T follicular helper cell (primary cell): ENCODE data around the gene LMX1B.
A peak's percentile ranks its signal among the peaks of the same experiment; 100 is the strongest.
"Not testable (repeated sequence)": the region's sequence is repeated elsewhere in the genome, so short reads cannot be mapped to it uniquely, and the experiment has no call there.

ENCODE experiments used
- DNase-seq: peaks from one replicate; pipeline ENCODE4 v3.0.0-alpha.2; 2020; ENCODE audit warnings: low read depth

LMX1B gene

DNA sequence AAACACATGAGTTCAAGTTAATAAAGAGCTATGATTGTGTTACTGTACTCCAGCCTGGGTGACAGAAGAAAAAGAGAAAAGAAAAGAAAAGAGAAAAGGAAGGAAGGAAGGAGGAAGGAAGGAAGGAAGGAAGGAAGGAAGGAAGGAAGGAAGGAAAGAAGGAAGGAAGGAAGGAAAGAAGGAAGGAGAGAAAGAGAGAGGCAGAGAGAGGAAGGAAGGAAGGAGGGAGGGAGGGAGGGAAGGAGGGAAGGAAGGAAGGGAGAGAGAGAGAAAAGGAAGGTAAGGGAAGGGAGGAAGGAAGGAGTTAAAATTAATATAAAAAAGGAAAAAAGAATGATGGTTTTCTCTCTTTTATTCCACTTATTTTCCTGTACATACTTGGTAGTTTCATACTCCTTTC is 101.7 kb downstream of the LMX1B start:
- DNase-seq: no peak

GRCh38 chr9:126717441-126717840 is 103.7 kb downstream of the LMX1B start:
- not testable (repeated sequence) for DNase-seq

- peak; percentile 89 for DNase-seq
Observed at GRCh38 chr9:126719618-126720031, 105.9 kb downstream of the LMX1B start.

DNA sequence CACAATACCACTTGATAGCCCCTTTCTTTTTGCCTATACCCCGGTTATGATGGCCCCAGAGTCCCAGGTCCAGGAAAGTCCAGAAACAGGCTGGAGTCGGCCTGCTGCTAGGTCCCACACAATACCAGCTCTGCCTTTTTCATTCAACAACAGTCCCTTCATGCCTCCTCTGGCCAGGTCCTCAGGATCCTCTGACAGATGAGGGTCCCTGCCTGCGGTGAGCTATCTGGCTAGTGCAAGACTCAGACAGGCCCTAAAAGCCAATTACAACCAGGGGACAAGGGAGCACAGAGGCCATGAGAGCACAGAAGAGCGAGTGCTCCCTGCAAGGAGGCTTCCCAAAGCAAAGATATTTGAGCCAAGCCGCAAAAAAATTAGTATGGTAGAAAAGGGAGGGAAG is 106.3 kb downstream of the LMX1B start:
- no peak for DNase-seq

DNA sequence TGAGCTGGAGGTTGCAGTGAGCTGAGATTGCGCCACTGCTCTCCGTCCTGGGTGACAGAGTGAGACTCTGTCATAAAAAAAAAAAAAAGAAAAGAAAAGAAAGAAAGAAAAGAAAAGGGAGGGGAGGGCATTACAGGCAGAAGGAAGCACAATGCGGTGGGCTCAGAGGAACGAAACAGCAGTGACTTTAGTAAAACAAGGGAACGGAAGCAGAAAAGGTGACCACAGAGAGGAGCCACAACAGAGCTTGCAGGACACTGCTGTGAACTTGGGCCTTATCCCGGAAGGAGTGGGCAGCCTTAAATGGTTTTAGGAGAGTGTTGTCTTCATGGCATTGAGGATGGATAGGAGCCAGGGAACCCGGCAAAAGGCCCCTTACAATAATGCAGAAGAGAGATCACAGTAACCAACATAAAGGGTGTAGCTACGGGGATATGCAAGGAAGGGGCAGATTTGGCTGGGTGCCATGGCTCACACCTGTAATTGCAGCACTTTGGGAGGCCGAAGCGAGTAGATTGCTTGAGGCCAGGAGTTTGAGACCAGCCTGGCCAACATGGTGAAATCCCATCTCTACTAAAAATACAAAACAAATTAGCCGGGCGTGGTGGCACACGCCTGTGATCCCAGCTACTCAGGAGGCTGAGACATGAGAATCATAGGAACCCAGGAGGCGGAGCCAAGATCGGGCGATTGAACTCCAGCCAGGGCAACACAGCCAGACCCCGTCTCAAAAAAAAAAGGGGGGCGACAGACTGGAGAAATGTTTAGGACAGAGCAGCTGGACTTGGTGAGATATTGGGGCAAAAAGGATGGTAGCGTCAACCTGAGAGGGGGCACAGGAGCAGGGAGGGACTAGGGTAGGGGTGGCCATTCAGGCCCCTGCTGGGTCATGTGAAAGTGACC is 107.2 kb downstream of the LMX1B start:
- DNase-seq: no peak

DNA sequence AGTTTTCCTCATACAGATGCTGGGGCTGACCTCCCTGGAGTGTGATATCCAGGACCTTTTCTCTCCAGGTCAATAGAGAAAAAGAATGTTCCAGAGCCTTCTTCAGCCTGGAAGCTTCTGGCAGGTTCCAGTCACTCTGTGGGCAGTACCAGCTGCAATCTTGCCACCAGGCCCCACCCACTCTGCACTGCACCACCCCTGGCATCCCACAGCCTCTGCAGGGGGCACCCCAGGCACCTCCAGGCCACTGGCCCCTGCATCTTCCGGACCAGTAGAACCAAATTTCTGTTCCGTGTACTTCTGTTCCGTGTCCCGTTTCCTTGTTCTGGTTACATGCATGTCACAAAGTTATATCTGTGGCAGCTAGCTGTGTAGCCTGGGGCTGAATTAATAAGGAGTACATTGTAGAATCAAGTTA is 107.8 kb downstream of the LMX1B start:
- no peak for DNase-seq

DNA sequence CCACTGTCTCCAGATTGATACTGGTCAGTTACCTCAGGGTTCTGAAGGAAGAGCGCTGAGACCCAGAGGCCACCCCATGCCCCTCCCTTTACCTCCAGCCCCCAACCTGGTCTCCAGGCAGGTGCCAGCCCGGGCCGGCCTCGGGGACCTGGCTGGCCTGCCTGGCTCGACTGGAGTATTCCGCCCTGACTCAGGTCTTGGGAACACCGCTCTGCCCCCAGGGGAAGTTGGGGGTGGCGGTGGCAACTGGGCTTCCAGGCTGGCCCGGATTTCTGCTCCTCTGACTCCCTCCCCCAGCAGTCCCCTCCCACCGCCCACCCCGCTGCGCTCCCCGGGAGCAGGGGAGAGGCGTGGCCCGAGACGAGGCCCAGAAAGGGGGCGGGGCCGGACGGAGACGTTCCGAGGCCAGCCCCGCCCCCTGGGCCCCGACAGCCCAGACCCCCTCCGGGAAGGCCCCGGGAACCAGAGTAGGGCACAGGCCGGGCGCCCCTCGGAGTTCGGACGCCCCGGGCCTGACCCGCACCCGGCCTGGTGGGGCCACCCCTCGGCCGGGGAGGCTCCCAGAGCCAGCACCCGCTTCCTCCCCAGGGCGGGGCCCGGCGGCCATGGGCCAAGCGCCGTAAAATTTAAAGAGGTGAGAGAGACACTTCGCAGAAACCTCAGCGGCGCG is 108.7 kb downstream of the LMX1B start:
- DNase-seq: peak; percentile 84

DNA sequence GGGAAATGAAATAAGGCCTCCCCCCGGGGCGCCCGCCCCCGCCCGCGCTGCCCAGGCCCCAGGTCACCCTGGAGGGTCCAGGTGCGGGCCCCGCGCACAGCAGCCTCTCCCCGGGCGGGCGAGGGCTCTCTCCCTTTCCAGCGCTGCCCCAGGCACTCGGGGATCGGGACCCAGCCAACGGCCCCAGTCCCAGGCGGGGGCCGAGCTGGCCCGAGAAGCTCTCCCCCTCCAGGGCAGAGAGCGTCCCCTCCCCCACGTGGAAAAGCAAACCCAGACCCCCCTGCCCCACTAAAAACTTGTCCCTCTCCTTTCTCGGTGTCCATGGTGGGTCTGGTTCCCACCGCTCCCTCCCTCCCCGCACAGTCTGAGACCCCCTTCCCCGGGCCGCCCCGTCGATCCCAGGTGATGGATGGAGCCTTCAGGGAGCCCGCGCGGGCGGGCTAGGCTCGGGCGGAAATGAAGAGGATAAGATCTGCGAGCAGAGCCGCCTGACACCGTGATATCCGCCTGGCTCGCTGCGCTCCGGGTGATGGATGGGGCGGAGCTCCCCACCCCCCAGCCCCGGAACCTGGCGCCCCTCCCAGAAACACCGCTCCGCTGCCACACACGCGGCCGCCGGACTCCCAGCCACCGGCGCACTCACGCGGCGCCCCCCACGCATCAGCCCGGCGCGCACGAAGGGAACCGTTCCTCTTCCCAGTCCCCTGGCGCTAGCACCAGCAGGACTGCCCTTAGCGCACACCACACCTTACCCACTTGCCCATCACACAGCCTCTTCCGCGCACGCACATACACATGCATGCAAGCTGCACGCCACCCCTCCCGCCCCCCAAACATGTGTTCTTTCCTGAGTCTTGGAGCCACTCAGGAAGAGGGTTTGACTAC is 109.4 kb downstream of the LMX1B start:
- peak; percentile 69 for DNase-seq

GRCh38 chr9:126723807-126724172 is 110.1 kb downstream of the LMX1B start:
- no peak for DNase-seq

DNA sequence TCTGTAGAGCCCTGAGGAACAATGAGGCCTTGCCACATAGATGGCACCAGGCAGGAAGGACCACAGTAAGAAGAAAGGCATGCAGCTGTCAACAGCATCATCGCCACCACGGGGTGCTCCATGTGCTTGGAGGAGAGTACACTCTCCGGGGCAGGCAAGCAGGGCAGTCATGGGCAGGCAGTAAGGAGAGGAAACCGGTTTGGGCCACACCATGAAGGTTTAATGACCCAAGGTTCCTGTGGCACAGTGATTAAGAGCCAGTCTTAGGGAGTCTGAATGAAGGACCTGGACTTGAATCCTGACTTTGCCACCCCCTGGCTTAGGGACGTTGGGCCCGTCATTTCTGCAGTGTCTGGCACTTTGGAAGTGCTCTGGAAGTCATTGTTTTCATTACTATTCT is 110.5 kb downstream of the LMX1B start:
- no peak for DNase-seq

DNA sequence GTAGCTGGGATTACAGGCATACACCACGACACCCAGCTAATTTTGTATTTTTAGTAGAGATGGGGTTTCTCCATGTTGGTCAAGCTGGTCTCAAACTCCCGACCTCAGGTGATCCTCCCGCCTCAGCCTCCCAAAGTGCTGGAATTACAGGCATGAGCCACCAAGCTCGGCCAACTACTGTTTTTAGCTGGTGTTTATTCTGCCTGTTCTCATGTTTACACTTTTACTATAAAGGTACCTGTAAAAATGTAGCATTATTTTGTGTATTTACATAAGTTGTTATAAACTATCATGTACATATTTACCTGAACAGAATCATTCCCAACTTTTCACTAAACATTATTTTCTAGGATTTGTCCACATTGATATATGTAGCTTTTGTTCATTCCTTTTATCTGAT is 111.8 kb downstream of the LMX1B start:
- not testable (repeated sequence) for DNase-seq

DNA sequence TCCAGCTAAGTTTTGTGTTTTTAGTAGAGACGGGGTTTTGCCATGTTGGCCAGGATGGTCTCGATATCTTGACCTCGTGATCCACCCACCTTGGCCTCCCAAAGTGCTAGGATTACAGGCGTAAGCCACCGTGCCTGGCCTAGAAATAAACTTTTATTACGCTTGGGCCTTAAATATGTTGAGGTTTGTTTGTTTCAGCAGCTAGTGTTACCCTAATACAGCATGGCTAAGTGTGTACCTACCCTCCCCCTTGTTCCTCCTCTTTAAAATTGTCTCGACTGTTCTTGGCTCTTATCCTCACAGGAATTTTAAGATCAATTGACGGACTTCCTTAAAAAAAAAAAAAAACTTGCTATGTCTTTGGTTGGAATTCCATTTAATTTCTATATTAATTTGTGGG is 114.5 kb downstream of the LMX1B start:
- DNase-seq: not testable (repeated sequence)

DNA sequence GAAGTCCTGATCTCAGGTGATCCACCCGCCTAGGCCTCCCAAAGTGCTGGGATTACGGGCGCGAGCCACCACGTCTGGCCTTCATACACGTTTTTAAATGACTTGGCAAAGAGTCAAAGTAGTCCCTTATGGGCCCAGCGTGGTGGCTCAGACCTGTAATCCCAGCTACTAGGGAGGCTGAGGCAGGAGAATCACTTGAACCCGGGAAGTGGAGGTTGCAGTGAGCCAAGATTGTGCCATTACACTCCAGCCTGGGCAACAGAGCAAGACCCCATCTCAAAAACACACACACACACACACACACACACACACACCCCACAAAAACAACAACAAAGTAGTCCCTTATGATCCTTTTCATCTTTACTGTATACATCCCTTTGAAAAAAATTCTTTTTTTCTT is 116.9 kb downstream of the LMX1B start:
- DNase-seq: not testable (repeated sequence)

DNA sequence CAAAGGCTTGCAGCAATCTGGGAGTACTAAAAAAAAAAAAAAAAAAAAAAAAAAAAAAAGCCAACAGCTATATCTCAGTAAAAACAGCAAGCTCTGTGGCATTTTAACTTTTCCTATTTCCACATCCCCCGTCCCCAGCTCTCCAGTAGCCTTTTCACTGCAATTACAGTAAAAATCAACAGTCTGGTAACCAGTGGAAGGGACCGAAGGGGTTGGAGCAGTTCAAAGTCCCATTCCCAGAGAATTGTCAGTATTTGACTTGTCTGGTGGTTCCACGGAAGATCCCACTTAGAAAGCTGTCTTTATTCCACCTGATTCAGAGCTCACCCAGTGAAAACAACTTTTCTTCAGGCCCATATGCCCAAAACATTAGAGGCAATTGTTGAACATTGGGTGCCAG is 119.3 kb downstream of the LMX1B start:
- DNase-seq: no peak

- no peak for DNase-seq
Observed at GRCh38 chr9:126734877-126735276, 121.1 kb downstream of the LMX1B start.

DNA sequence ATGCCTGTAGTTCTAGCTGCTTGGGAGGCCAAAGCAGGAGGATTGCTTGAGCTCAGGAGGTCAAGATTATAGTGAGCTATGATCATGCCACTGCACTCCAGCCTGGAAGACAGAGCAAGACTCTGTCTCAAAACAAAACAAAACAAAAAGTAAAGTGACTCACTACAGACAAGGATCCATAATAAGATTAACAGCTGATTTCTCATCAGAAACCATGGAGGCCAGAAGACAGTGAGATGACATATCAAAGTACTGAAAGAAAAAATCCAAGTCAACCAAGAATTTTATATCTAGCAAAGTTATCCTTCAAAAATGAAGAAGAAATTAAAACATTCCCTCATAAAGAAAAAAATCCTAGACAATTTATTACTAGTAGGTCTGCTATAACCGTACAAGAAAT is 121.8 kb downstream of the LMX1B start:
- no peak for DNase-seq

- no peak for DNase-seq
Observed at GRCh38 chr9:126738553-126738952, 124.8 kb downstream of the LMX1B start.

- DNase-seq: no peak
Observed at GRCh38 chr9:126743041-126743440, 129.3 kb downstream of the LMX1B start.

DNA sequence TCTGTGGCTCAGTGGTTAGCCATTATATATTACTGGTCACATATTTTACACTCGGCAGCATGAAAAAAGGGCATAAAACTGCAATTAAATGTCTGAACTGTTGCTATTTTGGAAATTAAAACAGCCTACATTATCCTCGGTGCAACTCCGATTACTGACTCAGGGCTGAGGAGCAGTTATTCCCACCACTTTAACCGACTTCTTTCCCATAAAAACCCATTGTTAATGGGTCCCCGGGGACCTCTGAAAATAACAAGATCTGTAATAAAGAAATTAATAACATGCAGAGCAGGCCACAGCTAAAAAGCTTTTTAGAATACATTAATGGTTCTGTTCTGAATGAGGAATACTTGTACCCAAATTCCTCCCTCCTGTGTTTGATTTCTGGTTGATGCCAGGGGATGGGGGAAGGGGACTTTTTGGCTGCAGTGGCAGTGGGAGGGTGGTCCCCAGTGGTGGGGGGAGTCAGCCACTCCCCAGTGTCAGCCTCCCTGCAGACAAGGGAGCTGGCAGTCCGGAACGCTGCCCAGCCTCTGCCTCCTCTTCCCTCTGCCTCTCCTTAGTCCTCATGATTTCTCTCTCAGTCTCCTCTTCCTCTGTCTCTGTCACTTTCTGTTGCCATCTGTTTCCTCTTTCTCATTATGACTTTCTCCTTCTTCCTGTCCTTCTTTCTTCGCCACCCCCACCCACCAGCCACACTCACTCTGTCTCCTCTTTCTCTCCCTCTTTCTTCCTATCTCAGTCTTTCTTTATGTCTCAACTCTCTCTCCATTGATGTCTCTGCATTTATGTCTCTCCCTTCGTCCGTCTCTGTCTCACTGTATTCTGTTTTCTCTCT is 132.1 kb downstream of the LMX1B start:
- no peak for DNase-seq
